HEK293 (cell line): ENCODE data around the gene DNAH6.

Experiments used
- CTCF ChIA-PET: fragments of 350-600 bp; formaldehyde crosslinking; extraction: SDS; loops from one replicate; lab custom pipeline; 2021; ENCODE audit warnings: antibody characterized with exemption; lab: Yijun Ruan, JAX
- POLR2A ChIA-PET: fragments of 300-600 bp; formaldehyde crosslinking; extraction: SDS; loops from one replicate; lab custom pipeline; 2020; ENCODE audit warnings: antibody characterized with exemption, inconsistent platforms; lab: Yijun Ruan, JAX
- H3K27ac ChIP-seq: fragments of 200-500 bp; sonication (Bioruptor generic); 2 replicates; pipeline ENCODE4 v1.5.1; 2014; ENCODE audit warnings: low read depth, low read length, control low read depth, inconsistent platforms; ENCODE audit errors: extremely low read depth
- H3K36me3 ChIP-seq, 2 experiments: fragments of 200-500 bp in 1 of 2; sonication (Bioruptor generic) in 1 of 2; 1 replicate in 1 of 2; 2 replicates in 1 of 2; pipeline ENCODE4 v1.5.1; 2014 to 2017; ENCODE audit warnings: inconsistent platforms in 2 of 2, low read length in 2 of 2; ENCODE audit not compliant: control insufficient read depth in 2 of 2, insufficient read depth in 1 of 2
- H3K4me1 ChIP-seq: fragments of 200-500 bp; sonication (Bioruptor generic); 2 replicates; pipeline ENCODE4 v1.5.1; 2014; ENCODE audit warnings: mild to moderate bottlenecking, low read length, inconsistent platforms; ENCODE audit not compliant: control insufficient read depth, insufficient read depth
- H3K4me3 ChIP-seq: 2 replicates; pipeline ENCODE4 v1.5.1; 2011; ENCODE audit warnings: low read depth, mild to moderate bottlenecking, control low read depth, low read length, moderate library complexity
- H3K9me3 ChIP-seq: fragments of 200-500 bp; sonication (Bioruptor generic); 2 replicates; pipeline ENCODE4 v1.5.1; 2014; ENCODE audit warnings: low read depth, low read length, inconsistent platforms; ENCODE audit not compliant: control insufficient read depth, insufficient read depth
- INSM2 ChIP-seq: fragments of 450-650 bp; formaldehyde crosslinking; IDR thresholded peaks from 2 replicates; pipeline ENCODE4 v1.5.1; 2016; ENCODE audit warnings: missing biosample characterization, missing genetic modification characterization
- KLF8 ChIP-seq: fragments of 450-650 bp; formaldehyde crosslinking; IDR thresholded peaks from 2 replicates; pipeline ENCODE4 v1.5.1; 2016; ENCODE audit warnings: missing biosample characterization, missing genetic modification characterization
- SALL2 ChIP-seq: fragments of 450-650 bp; formaldehyde crosslinking; IDR thresholded peaks from 2 replicates; pipeline ENCODE4 v1.5.0; 2017; ENCODE audit warnings: missing biosample characterization, mild to moderate bottlenecking, missing genetic modification characterization, borderline replicate concordance
- TRIM28 ChIP-seq: IDR thresholded peaks from 2 replicates; pipeline ENCODE4 v1.6.1; 2011; ENCODE audit warnings: low read length, control low read depth, borderline replicate concordance
- YY2 ChIP-seq: fragments of 450-650 bp; formaldehyde crosslinking; IDR thresholded peaks from 2 replicates; pipeline ENCODE4 v1.5.1; 2016; ENCODE audit warnings: missing biosample characterization, missing genetic modification characterization
- ZBTB44 ChIP-seq: fragments of 450-650 bp; IDR thresholded peaks from 2 replicates; pipeline ENCODE4 v1.5.1; 2018; ENCODE audit warnings: missing biosample characterization, mild to moderate bottlenecking, missing genetic modification characterization
- ZNF211 ChIP-seq: fragments of 450-650 bp; formaldehyde crosslinking; IDR thresholded peaks from 2 replicates; pipeline ENCODE4 v1.5.1; 2016; ENCODE audit warnings: low read depth, missing biosample characterization, missing genetic modification characterization
- ZNF24 ChIP-seq: fragments of 450-650 bp; formaldehyde crosslinking; IDR thresholded peaks from 2 replicates; pipeline ENCODE4 v1.5.1; 2016; ENCODE audit warnings: missing biosample characterization, missing genetic modification characterization
- ZNF280C ChIP-seq: fragments of 450-650 bp; formaldehyde crosslinking; IDR thresholded peaks from 2 replicates; pipeline ENCODE4 v1.5.1; 2016; ENCODE audit warnings: missing biosample characterization, missing genetic modification characterization
- ZNF302 ChIP-seq: fragments of 450-650 bp; formaldehyde crosslinking; IDR thresholded peaks from 2 replicates; pipeline ENCODE4 v1.5.1; 2016; ENCODE audit warnings: missing biosample characterization, missing genetic modification characterization, low read depth
- ZNF433 ChIP-seq: fragments of 450-650 bp; formaldehyde crosslinking; IDR thresholded peaks from 2 replicates; pipeline ENCODE4 v1.5.1; 2016; ENCODE audit warnings: missing biosample characterization, missing genetic modification characterization, low read depth
- ZNF518A ChIP-seq: fragments of 450-650 bp; formaldehyde crosslinking; conservative IDR thresholded peaks from 2 replicates; pipeline ENCODE4 v1.5.1; 2016; ENCODE audit warnings: low read depth, missing biosample characterization, missing genetic modification characterization
- ZNF521 ChIP-seq: fragments of 450-650 bp; formaldehyde crosslinking; IDR thresholded peaks from 2 replicates; pipeline ENCODE4 v1.5.1; 2017; ENCODE audit warnings: missing biosample characterization, mild to moderate bottlenecking, missing genetic modification characterization
- ZNF530 ChIP-seq: fragments of 450-650 bp; formaldehyde crosslinking; IDR thresholded peaks from 2 replicates; pipeline ENCODE4 v1.5.1; 2016; ENCODE audit warnings: low read depth, missing biosample characterization, missing genetic modification characterization
- ZXDB ChIP-seq: fragments of 450-650 bp; formaldehyde crosslinking; IDR thresholded peaks from 2 replicates; pipeline ENCODE4 v1.5.1; 2016; ENCODE audit warnings: missing biosample characterization, missing genetic modification characterization
- TF ChIP-seq, protein P1 (sequence below): fragments of 450-650 bp; formaldehyde crosslinking; conservative IDR thresholded peaks from 2 replicates; pipeline ENCODE4 v1.5.1; 2016; ENCODE audit warnings: low read depth, missing biosample characterization, missing genetic modification characterization
- TF ChIP-seq, protein P2 (sequence below): fragments of 450-650 bp; formaldehyde crosslinking; IDR thresholded peaks from 2 replicates; pipeline ENCODE4 v1.5.1; 2016; ENCODE audit warnings: missing biosample characterization, missing genetic modification characterization, low read depth

DNAH6 gene

DNA sequence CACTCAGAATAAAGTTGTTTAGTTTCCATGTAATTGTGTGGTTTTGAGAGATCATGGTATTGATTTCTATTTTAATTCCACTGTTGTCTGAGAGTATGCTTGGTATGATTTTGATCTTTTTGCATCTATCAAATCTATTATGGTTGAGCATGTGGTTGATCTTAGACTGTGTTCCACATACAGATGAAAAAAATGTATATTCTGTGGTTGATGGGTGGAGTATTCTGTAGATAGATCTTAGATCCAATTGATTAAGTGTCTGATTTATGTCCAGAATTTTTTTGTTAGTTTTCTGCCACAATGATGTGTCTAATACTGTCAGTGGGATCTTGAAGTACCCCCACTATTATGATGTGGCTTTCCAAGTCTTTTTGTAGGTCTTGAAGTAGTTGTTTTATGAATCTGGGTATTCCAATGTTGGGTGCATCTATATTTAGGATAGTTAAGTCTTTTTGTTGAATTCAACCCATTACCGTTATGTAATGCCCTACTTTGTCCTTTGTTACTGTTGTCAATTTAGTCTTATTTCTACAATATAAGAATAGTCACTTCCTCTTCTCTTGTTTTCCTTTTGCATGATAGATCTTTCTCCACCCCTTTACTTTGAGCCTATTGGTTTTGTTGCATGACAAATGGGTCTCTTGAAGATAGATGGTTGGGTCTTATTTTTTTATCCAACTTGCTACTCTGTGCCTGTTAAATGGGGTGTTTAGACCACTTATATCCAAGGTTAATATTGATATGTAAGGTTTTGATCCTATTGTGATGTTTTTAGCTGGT is 262.8 kb downstream of the DNAH6 start:
- Histone ChIP-seq H3K4me3 (no peak overlapping the region), H3K9me3 (no peaks in the 10 kb centered on the region), H3K36me3 (no peaks in the 10 kb centered on the region), H3K27ac (no peak overlapping the region), H3K4me1 (no peaks in the 10 kb centered on the region)
- ChIA-PET CTCF (interaction anchor here (0.9 kb wide), 1 partner anchor 16 kb away, joined by 6 read pairs; no protein-coding TSS in a partner anchor), POLR2A (no interaction called here)
- no peak for TF ChIP-seq SALL2 (tag by site-specific recombination)
- no peak for TF ChIP-seq ZNF24 (tag by site-specific recombination)
- TF ChIP-seq ZNF280C (tag by site-specific recombination) = no peak
- no peak for TF ChIP-seq ZXDB (tag by site-specific recombination)
- TF ChIP-seq TRIM28 = no peak
- no peak for TF ChIP-seq ZBTB44 (tag by site-specific recombination)
- no peak for TF ChIP-seq KLF8 (tag by site-specific recombination)
- TF ChIP-seq, protein P1, sequence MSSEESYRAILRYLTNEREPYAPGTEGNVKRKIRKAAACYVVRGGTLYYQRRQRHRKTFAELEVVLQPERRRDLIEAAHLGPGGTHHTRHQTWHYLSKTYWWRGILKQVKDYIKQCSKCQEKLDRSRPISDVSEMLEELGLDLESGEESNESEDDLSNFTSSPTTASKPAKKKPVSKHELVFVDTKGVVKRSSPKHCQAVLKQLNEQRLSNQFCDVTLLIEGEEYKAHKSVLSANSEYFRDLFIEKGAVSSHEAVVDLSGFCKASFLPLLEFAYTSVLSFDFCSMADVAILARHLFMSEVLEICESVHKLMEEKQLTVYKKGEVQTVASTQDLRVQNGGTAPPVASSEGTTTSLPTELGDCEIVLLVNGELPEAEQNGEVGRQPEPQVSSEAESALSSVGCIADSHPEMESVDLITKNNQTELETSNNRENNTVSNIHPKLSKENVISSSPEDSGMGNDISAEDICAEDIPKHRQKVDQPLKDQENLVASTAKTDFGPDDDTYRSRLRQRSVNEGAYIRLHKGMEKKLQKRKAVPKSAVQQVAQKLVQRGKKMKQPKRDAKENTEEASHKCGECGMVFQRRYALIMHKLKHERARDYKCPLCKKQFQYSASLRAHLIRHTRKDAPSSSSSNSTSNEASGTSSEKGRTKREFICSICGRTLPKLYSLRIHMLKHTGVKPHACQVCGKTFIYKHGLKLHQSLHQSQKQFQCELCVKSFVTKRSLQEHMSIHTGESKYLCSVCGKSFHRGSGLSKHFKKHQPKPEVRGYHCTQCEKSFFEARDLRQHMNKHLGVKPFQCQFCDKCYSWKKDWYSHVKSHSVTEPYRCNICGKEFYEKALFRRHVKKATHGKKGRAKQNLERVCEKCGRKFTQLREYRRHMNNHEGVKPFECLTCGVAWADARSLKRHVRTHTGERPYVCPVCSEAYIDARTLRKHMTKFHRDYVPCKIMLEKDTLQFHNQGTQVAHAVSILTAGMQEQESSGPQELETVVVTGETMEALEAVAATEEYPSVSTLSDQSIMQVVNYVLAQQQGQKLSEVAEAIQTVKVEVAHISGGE = no peak
- TF ChIP-seq ZNF433 (tag by site-specific recombination) = no peak
- TF ChIP-seq ZNF530 (tag by site-specific recombination) = no peak
- no peak for TF ChIP-seq ZNF518A (tag by site-specific recombination)
- TF ChIP-seq INSM2 (tag by site-specific recombination) = no peak
- TF ChIP-seq, protein P2, sequence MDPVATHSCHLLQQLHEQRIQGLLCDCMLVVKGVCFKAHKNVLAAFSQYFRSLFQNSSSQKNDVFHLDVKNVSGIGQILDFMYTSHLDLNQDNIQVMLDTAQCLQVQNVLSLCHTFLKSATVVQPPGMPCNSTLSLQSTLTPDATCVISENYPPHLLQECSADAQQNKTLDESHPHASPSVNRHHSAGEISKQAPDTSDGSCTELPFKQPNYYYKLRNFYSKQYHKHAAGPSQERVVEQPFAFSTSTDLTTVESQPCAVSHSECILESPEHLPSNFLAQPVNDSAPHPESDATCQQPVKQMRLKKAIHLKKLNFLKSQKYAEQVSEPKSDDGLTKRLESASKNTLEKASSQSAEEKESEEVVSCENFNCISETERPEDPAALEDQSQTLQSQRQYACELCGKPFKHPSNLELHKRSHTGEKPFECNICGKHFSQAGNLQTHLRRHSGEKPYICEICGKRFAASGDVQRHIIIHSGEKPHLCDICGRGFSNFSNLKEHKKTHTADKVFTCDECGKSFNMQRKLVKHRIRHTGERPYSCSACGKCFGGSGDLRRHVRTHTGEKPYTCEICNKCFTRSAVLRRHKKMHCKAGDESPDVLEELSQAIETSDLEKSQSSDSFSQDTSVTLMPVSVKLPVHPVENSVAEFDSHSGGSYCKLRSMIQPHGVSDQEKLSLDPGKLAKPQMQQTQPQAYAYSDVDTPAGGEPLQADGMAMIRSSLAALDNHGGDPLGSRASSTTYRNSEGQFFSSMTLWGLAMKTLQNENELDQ (tag by site-specific recombination) = no peak
- no peak for TF ChIP-seq ZNF211 (tag by site-specific recombination)
- no peak for TF ChIP-seq ZNF521 (tag by site-specific recombination)
- TF ChIP-seq YY2 (tag by site-specific recombination) = no peak
- no peak for TF ChIP-seq ZNF302
